ENCODE measurements around the gene LBH. TPM values are rescaled to one million over a fixed set of nuclear protein-coding genes. Genes with fewer than 3 reads are reported as not detected.

LBH gene
- total RNA-seq, 1 experiment from 2014 or later = 7.1 TPM

- no peaks in the 10 kb centered on the region for H3K79me2 ChIP-seq (ENCODE audit: low read length)
- no peak overlapping the region for H3K4me2 ChIP-seq (ENCODE audit: low read depth, low read length, poor library complexity, severe bottlenecking)
- H3K27me3 ChIP-seq (ENCODE audit: low read length) = no peaks in the 10 kb centered on the region
- H3K9ac ChIP-seq (ENCODE audit: low read length) = no peak overlapping the region
- no peaks in the 10 kb centered on the region for H3K9me2 ChIP-seq (replicated peaks; ENCODE audit: insufficient read depth, low read length)
- no peak overlapping the region for H2AFZ ChIP-seq (ENCODE audit: low read length)
- H4K20me1 ChIP-seq (ENCODE audit: insufficient read depth, low read depth, low read length) = no peaks in the 10 kb centered on the region
- no peaks in the 10 kb centered on the region for H3K9me3 ChIP-seq (ENCODE audit: low read length)
- peaks cover 11% of the 10 kb centered on the region for H3K4me1 ChIP-seq (ENCODE audit: low read length)
- no peak for DNase-seq
- H3K27ac ChIP-seq (ENCODE audit: low read length) = no peak overlapping the region
- no peaks in the 10 kb centered on the region for H3K36me3 ChIP-seq (ENCODE audit: insufficient read depth, low read length)
- H3K4me3 ChIP-seq (ENCODE audit: low read length) = no peak overlapping the region
Observed at GRCh38 chr2:30300122-30300455, 68.8 kb downstream of the LBH start.

GRCh38 chr2:30300456-30301221 lies 69.3 kb downstream of the LBH start:
- Histone ChIP-seq H3K27me3 (ENCODE audit: low read length) (no peaks in the 10 kb centered on the region), H2AFZ (ENCODE audit: low read length) (no peak overlapping the region), H3K9me2 (replicated peaks; ENCODE audit: insufficient read depth, low read length) (no peaks in the 10 kb centered on the region), H3K36me3 (ENCODE audit: insufficient read depth, low read length) (no peaks in the 10 kb centered on the region), H3K79me2 (ENCODE audit: low read length) (no peaks in the 10 kb centered on the region), H3K4me1 (ENCODE audit: low read length) (peaks cover 11% of the 10 kb centered on the region), H3K4me2 (ENCODE audit: low read depth, low read length, poor library complexity, severe bottlenecking) (no peak overlapping the region), H4K20me1 (ENCODE audit: insufficient read depth, low read depth, low read length) (no peaks in the 10 kb centered on the region), H3K4me3 (ENCODE audit: low read length) (no peak overlapping the region), H3K27ac (ENCODE audit: low read length) (no peak overlapping the region), H3K9ac (ENCODE audit: low read length) (no peak overlapping the region), H3K9me3 (ENCODE audit: low read length) (no peaks in the 10 kb centered on the region)
- DNase-seq = no peak

GRCh38 chr2:30301551-30301950 lies 70.2 kb downstream of the LBH start:
- H3K4me1 ChIP-seq (ENCODE audit: low read length) = peaks cover 11% of the 10 kb centered on the region
- H3K9ac ChIP-seq (ENCODE audit: low read length) = no peak overlapping the region
- H3K36me3 ChIP-seq (ENCODE audit: insufficient read depth, low read length) = no peaks in the 10 kb centered on the region
- no peak overlapping the region for H2AFZ ChIP-seq (ENCODE audit: low read length)
- no peaks in the 10 kb centered on the region for H3K9me2 ChIP-seq (replicated peaks; ENCODE audit: insufficient read depth, low read length)
- H3K79me2 ChIP-seq (ENCODE audit: low read length) = no peaks in the 10 kb centered on the region
- H3K27me3 ChIP-seq (ENCODE audit: low read length) = no peaks in the 10 kb centered on the region
- no peaks in the 10 kb centered on the region for H3K9me3 ChIP-seq (ENCODE audit: low read length)
- no peak overlapping the region for H3K4me2 ChIP-seq (ENCODE audit: low read depth, low read length, poor library complexity, severe bottlenecking)
- no peak overlapping the region for H3K4me3 ChIP-seq (ENCODE audit: low read length)
- DNase-seq = no peak
- H3K27ac ChIP-seq (ENCODE audit: low read length) = no peak overlapping the region
- no peaks in the 10 kb centered on the region for H4K20me1 ChIP-seq (ENCODE audit: insufficient read depth, low read depth, low read length)

- Histone ChIP-seq H3K79me2 (ENCODE audit: low read length) (no peaks in the 10 kb centered on the region), H3K4me1 (ENCODE audit: low read length) (peaks cover 11% of the 10 kb centered on the region), H3K9me2 (replicated peaks; ENCODE audit: insufficient read depth, low read length) (no peaks in the 10 kb centered on the region), H3K9me3 (ENCODE audit: low read length) (no peaks in the 10 kb centered on the region), H3K36me3 (ENCODE audit: insufficient read depth, low read length) (no peaks in the 10 kb centered on the region), H3K27ac (ENCODE audit: low read length) (no peak overlapping the region), H3K27me3 (ENCODE audit: low read length) (no peaks in the 10 kb centered on the region), H4K20me1 (ENCODE audit: insufficient read depth, low read depth, low read length) (no peaks in the 10 kb centered on the region), H2AFZ (ENCODE audit: low read length) (no peak overlapping the region), H3K9ac (ENCODE audit: low read length) (no peak overlapping the region), H3K4me2 (ENCODE audit: low read depth, low read length, poor library complexity, severe bottlenecking) (no peak overlapping the region), H3K4me3 (ENCODE audit: low read length) (no peak overlapping the region)
- no peak for DNase-seq
Observed at GRCh38 chr2:30302566-30302965, 71.2 kb downstream of the LBH start.

GRCh38 chr2:30303095-30303494 lies 71.8 kb downstream of the LBH start:
- Histone ChIP-seq H3K9ac (ENCODE audit: low read length) (no peak overlapping the region), H3K4me2 (ENCODE audit: low read depth, low read length, poor library complexity, severe bottlenecking) (no peak overlapping the region), H4K20me1 (ENCODE audit: insufficient read depth, low read depth, low read length) (no peaks in the 10 kb centered on the region), H3K4me3 (ENCODE audit: low read length) (no peak overlapping the region), H3K9me2 (replicated peaks; ENCODE audit: insufficient read depth, low read length) (no peaks in the 10 kb centered on the region), H3K4me1 (ENCODE audit: low read length) (peaks cover 11% of the 10 kb centered on the region), H2AFZ (ENCODE audit: low read length) (no peak overlapping the region), H3K9me3 (ENCODE audit: low read length) (no peaks in the 10 kb centered on the region), H3K36me3 (ENCODE audit: insufficient read depth, low read length) (no peaks in the 10 kb centered on the region), H3K27ac (ENCODE audit: low read length) (no peak overlapping the region), H3K27me3 (ENCODE audit: low read length) (no peaks in the 10 kb centered on the region), H3K79me2 (ENCODE audit: low read length) (no peaks in the 10 kb centered on the region)
- no peak for DNase-seq

GRCh38 chr2:30305235-30305634 lies 73.9 kb downstream of the LBH start:
- H3K79me2 ChIP-seq (ENCODE audit: low read length) = no peaks in the 10 kb centered on the region
- H2AFZ ChIP-seq (ENCODE audit: low read length) = no peak overlapping the region
- no peak overlapping the region for H3K9ac ChIP-seq (ENCODE audit: low read length)

GRCh38 chr2:30306522-30306921 lies 75.2 kb downstream of the LBH start:
- H3K9me3 ChIP-seq (ENCODE audit: low read length) = no peaks in the 10 kb centered on the region
- no peak for DNase-seq
- H3K4me2 ChIP-seq (ENCODE audit: low read depth, low read length, poor library complexity, severe bottlenecking) = no peak overlapping the region
- no peak overlapping the region for H3K27ac ChIP-seq (ENCODE audit: low read length)
- H3K27me3 ChIP-seq (ENCODE audit: low read length) = no peaks in the 10 kb centered on the region
- no peaks in the 10 kb centered on the region for H3K9me2 ChIP-seq (replicated peaks; ENCODE audit: insufficient read depth, low read length)
- no peak overlapping the region for H2AFZ ChIP-seq (ENCODE audit: low read length)
- no peak overlapping the region for H3K4me3 ChIP-seq (ENCODE audit: low read length)
- no peaks in the 10 kb centered on the region for H3K79me2 ChIP-seq (ENCODE audit: low read length)
- peaks cover 11% of the 10 kb centered on the region for H3K4me1 ChIP-seq (ENCODE audit: low read length)
- H4K20me1 ChIP-seq (ENCODE audit: insufficient read depth, low read depth, low read length) = no peaks in the 10 kb centered on the region
- no peaks in the 10 kb centered on the region for H3K36me3 ChIP-seq (ENCODE audit: insufficient read depth, low read length)
- H3K9ac ChIP-seq (ENCODE audit: low read length) = no peak overlapping the region

More at GRCh38 chr2:30305235-30305634, 73.9 kb downstream of the LBH start:
- no peaks in the 10 kb centered on the region for H3K9me2 ChIP-seq (replicated peaks; ENCODE audit: insufficient read depth, low read length)
- no peak overlapping the region for H3K4me2 ChIP-seq (ENCODE audit: low read depth, low read length, poor library complexity, severe bottlenecking)
- no peaks in the 10 kb centered on the region for H3K9me3 ChIP-seq (ENCODE audit: low read length)
- DNase-seq = no peak
- H4K20me1 ChIP-seq (ENCODE audit: insufficient read depth, low read depth, low read length) = no peaks in the 10 kb centered on the region
- no peaks in the 10 kb centered on the region for H3K27me3 ChIP-seq (ENCODE audit: low read length)
- peaks cover 3% of the 10 kb centered on the region; the same call in 1 of the 2 replicates for H3K4me1 ChIP-seq (ENCODE audit: low read length)
- no peak overlapping the region for H3K4me3 ChIP-seq (ENCODE audit: low read length)
- H3K36me3 ChIP-seq (ENCODE audit: insufficient read depth, low read length) = no peaks in the 10 kb centered on the region
- no peak overlapping the region for H3K27ac ChIP-seq (ENCODE audit: low read length)

GRCh38 chr2:30308280-30308679 lies 76.9 kb downstream of the LBH start:
- H3K27me3 ChIP-seq (ENCODE audit: low read length) = no peaks in the 10 kb centered on the region
- no peaks in the 10 kb centered on the region for H3K9me2 ChIP-seq (replicated peaks; ENCODE audit: insufficient read depth, low read length)
- H3K4me3 ChIP-seq (ENCODE audit: low read length) = no peak overlapping the region
- peaks cover 8% of the 10 kb centered on the region for H3K4me1 ChIP-seq (ENCODE audit: low read length)
- no peak for DNase-seq
- H3K9ac ChIP-seq (ENCODE audit: low read length) = no peak overlapping the region
- H3K79me2 ChIP-seq (ENCODE audit: low read length) = no peaks in the 10 kb centered on the region
- H3K36me3 ChIP-seq (ENCODE audit: insufficient read depth, low read length) = no peaks in the 10 kb centered on the region
- no peaks in the 10 kb centered on the region for H4K20me1 ChIP-seq (ENCODE audit: insufficient read depth, low read depth, low read length)
- H3K9me3 ChIP-seq (ENCODE audit: low read length) = no peaks in the 10 kb centered on the region
- H2AFZ ChIP-seq (ENCODE audit: low read length) = no peak overlapping the region
- H3K27ac ChIP-seq (ENCODE audit: low read length) = no peak overlapping the region
- H3K4me2 ChIP-seq (ENCODE audit: low read depth, low read length, poor library complexity, severe bottlenecking) = no peak overlapping the region

Data from Karpas-422 (cell line).